Measurements from ENCODE around the gene PHKA2. TPM values are rescaled to one million over a fixed set of nuclear protein-coding genes. Genes with fewer than 3 reads are reported as not detected.

PHKA2 gene
- total RNA-seq, 2 donors from 2014 or later: 29.4 to 33.2 TPM

- Mint-ChIP-seq H3K27ac (no peak overlapping the region), H3K4me1 (peaks cover 18% of the 10 kb centered on the region)
These were observed 94.4 kb downstream of the PHKA2 start for GRCh38 chrX:18889346-18890048.

DNA sequence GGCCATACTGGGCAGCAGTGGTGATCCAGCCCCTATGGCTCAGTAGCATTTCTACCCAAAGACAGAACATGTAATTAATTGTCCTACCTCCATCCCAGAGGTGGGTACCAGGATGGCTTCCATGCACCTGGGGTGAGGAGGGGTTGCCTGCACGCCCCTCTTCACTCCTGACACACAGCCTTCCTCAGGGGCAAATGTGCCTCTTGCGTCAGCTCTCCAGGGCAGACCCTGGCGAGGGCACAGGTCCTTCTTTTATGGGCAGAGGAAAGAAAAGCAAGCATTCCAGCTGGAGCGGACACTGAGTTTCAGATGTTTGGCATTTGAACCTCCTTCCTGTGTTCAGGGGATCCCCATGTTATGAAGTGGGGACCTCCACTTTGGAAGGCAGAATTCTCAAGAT, 95.6 kb downstream of the PHKA2 start:
- no peaks in the 10 kb centered on the region for H3K27me3 Mint-ChIP-seq

More at GRCh38 chrX:18889346-18890048, 94.4 kb downstream of the PHKA2 start:
- no peak for ATAC-seq
- Mint-ChIP-seq H3K27me3 (no peaks in the 10 kb centered on the region), H3K36me3 (ENCODE audit: low read depth) (no peaks in the 10 kb centered on the region), H3K4me3 (no peak overlapping the region)
- H3K9me3 ChIP-seq (ENCODE audit: control insufficient read depth, low read length, poor library complexity, severe bottlenecking): no peaks in the 10 kb centered on the region
- no peak for DNase-seq

DNA sequence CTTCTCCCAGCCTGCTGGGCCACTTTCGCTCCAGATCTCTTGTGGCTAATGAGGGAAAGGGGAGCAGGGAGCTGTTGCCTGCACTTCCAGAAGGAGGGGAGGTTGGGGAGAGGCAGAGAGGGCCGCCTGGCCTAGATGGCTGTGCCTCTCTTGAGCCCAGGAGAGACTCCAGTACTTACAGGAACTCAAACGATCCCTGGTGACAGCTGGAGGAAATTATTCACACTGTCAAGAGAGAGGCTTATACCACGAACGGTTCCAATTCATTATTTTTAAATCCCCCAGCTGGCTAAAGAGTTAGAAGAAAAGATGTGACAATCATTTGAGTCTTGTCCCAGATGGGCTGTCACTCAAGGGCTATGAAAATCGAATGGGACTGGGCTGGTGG, 96.1 kb downstream of the PHKA2 start:
- no peaks in the 10 kb centered on the region for H3K27me3 Mint-ChIP-seq
- DNase-seq (no peak), ATAC-seq (no peak)
- H3K4me3 Mint-ChIP-seq: no peak overlapping the region
- H3K9me3 ChIP-seq (ENCODE audit: control insufficient read depth, low read length, poor library complexity, severe bottlenecking): no peaks in the 10 kb centered on the region
- H3K4me1 Mint-ChIP-seq: peaks cover 20% of the 10 kb centered on the region
- no peaks in the 10 kb centered on the region for H3K36me3 Mint-ChIP-seq (ENCODE audit: low read depth)
- peak overlapping the region; percentile 94 for H3K27ac Mint-ChIP-seq

More for the DNA sequence above, 95.6 kb downstream of the PHKA2 start:
- Mint-ChIP-seq H3K27ac (no peak overlapping the region), H3K4me3 (no peak overlapping the region), H3K36me3 (ENCODE audit: low read depth) (no peaks in the 10 kb centered on the region), H3K4me1 (peaks cover 20% of the 10 kb centered on the region)
- ATAC-seq (no peak), DNase-seq (no peak)
- no peaks in the 10 kb centered on the region for H3K9me3 ChIP-seq (ENCODE audit: control insufficient read depth, low read length, poor library complexity, severe bottlenecking)

- Mint-ChIP-seq H3K27me3 (no peaks in the 10 kb centered on the region), H3K36me3 (ENCODE audit: low read depth) (no peaks in the 10 kb centered on the region), H3K4me3 (peak overlapping the region; percentile 94), H3K27ac (peak overlapping the region; percentile 94), H3K4me1 (peaks cover 20% of the 10 kb centered on the region)
- DNase-seq: no peak
- ATAC-seq: no peak
- no peaks in the 10 kb centered on the region for H3K9me3 ChIP-seq (ENCODE audit: control insufficient read depth, low read length, poor library complexity, severe bottlenecking)
These were observed 96.6 kb downstream of the PHKA2 start for GRCh38 chrX:18887177-18887824.

- no peaks in the 10 kb centered on the region for H3K9me3 ChIP-seq (ENCODE audit: control insufficient read depth, low read length, poor library complexity, severe bottlenecking)
- DNase-seq: peak; percentile 12 to 17 (median 14)
- H3K4me1 Mint-ChIP-seq: peaks cover 20% of the 10 kb centered on the region
- H3K36me3 Mint-ChIP-seq (ENCODE audit: low read depth): no peaks in the 10 kb centered on the region
- H3K27ac Mint-ChIP-seq: peak overlapping the region; percentile 94
- peak overlapping the region; percentile 94 for H3K4me3 Mint-ChIP-seq
- H3K27me3 Mint-ChIP-seq: no peaks in the 10 kb centered on the region
- peak; percentile 81 for ATAC-seq
These were observed 97.4 kb downstream of the PHKA2 start for GRCh38 chrX:18886344-18887161.

DNA sequence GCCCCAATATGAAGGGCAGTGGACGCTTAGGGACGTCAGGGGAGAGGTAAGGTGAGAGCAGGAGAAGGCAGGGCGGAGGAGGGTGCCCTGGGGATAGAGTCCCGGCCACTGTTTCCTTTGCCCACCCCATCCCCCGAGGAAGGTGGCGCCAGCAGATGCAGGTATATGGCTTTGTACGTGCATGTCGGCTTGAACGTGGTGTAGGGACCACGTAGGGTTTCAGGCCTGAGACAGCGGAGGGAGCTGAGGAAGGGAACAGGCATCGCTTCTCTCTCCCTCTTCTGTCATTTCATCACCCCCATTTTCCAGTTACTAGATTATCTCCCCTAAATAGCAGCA, 97.9 kb downstream of the PHKA2 start:
- peaks cover 20% of the 10 kb centered on the region for H3K4me1 Mint-ChIP-seq
- H3K27ac Mint-ChIP-seq: peak overlapping the region; percentile 94
- no peaks in the 10 kb centered on the region for H3K9me3 ChIP-seq (ENCODE audit: control insufficient read depth, low read length, poor library complexity, severe bottlenecking)
- no peaks in the 10 kb centered on the region for H3K36me3 Mint-ChIP-seq (ENCODE audit: low read depth)
- peak overlapping the region; percentile 94 for H3K4me3 Mint-ChIP-seq
- no peaks in the 10 kb centered on the region for H3K27me3 Mint-ChIP-seq
- DNase-seq (no peak), ATAC-seq (peak; percentile 51)

GRCh38 chrX:18885328-18886004, 98.4 kb downstream of the PHKA2 start:
- Mint-ChIP-seq H3K4me1 (peaks cover 20% of the 10 kb centered on the region), H3K27me3 (no peaks in the 10 kb centered on the region), H3K27ac (peak overlapping the region; percentile 94), H3K36me3 (ENCODE audit: low read depth) (no peaks in the 10 kb centered on the region), H3K4me3 (peak overlapping the region; percentile 94)
- no peaks in the 10 kb centered on the region for H3K9me3 ChIP-seq (ENCODE audit: control insufficient read depth, low read length, poor library complexity, severe bottlenecking)
- DNase-seq: no peak
- peak; percentile 21 for ATAC-seq

- ATAC-seq: no peak
- H3K4me3 Mint-ChIP-seq: no peak overlapping the region
These were observed 99.0 kb downstream of the PHKA2 start for GRCh38 chrX:18884916-18885315.

GRCh38 chrX:18883961-18884765, 99.8 kb downstream of the PHKA2 start:
- H3K9me3 ChIP-seq (ENCODE audit: control insufficient read depth, low read length, poor library complexity, severe bottlenecking): no peaks in the 10 kb centered on the region
- Mint-ChIP-seq H3K4me3 (no peak overlapping the region), H3K27me3 (no peaks in the 10 kb centered on the region), H3K27ac (no peak overlapping the region), H3K36me3 (ENCODE audit: low read depth) (no peaks in the 10 kb centered on the region), H3K4me1 (peaks cover 20% of the 10 kb centered on the region)
- DNase-seq (no peak), ATAC-seq (no peak)

More at GRCh38 chrX:18884916-18885315, 99.0 kb downstream of the PHKA2 start:
- Mint-ChIP-seq H3K27me3 (no peaks in the 10 kb centered on the region), H3K27ac (peak overlapping the region; percentile 94), H3K4me1 (peaks cover 20% of the 10 kb centered on the region), H3K36me3 (ENCODE audit: low read depth) (no peaks in the 10 kb centered on the region)
- no peak for DNase-seq
- H3K9me3 ChIP-seq (ENCODE audit: control insufficient read depth, low read length, poor library complexity, severe bottlenecking): no peaks in the 10 kb centered on the region

DNA sequence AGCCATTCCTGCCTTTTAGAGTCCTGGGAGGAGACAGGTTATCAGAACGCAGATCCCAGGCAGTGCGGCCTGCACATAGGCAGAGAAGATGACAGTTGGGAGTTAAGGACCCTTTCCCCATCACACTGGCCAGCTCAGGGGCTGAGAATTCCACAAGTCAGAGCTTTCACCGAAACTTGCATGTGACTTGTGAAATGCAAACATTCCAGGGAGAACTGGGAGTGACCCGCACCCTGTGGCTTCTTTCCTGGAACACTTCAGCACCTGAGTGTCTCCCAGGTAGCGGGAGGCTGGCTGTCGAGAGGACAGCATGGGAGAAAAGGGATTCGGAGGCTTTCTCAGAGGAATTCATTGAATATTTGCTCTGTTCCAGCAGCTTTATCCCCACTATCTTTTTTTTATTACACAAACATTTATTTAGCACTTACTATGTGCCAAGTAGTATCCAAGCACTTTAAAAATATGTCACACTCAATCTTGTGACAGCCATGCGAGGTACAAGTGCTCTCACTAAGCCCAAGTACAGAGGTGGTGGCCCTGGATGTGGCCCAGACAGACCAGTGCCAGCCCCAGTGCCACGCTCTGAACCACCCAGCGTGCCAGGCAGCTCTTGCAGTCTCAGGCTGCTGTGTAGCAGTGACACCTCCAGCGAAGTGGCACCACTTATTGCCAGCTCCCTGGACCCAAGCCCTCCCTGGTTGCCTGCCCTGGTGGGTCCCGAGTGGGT, 100.5 kb downstream of the PHKA2 start:
- H3K4me1 Mint-ChIP-seq: peaks cover 20% of the 10 kb centered on the region
- H3K9me3 ChIP-seq (ENCODE audit: control insufficient read depth, low read length, poor library complexity, severe bottlenecking): no peaks in the 10 kb centered on the region
- H3K36me3 Mint-ChIP-seq (ENCODE audit: low read depth): no peaks in the 10 kb centered on the region
- no peaks in the 10 kb centered on the region for H3K27me3 Mint-ChIP-seq
- H3K4me3 Mint-ChIP-seq: no peak overlapping the region
- ATAC-seq: no peak
- DNase-seq: no peak
- H3K27ac Mint-ChIP-seq: no peak overlapping the region

DNA sequence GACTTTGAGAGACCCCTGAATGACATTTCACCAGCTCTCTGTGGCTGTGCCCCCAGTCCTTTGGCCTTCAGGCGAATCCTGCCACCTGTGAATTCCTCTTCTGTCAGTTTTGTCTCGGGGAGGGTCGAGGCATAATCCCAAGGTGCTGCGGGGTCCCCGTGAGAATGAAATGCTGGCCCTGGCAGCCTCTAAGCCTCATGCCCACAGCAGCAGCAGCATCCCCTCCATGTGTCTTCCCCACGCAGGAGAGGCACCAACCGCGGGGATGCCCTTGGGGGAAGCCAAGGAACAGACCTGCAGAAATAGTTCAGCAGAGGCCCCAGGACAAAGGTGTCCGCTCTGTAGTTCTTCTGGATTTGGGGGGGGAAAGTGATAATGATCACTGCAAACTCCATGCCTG, 104.8 kb downstream of the PHKA2 start:
- Mint-ChIP-seq H3K27ac (no peak overlapping the region), H3K36me3 (ENCODE audit: low read depth) (no peaks in the 10 kb centered on the region), H3K4me3 (no peak overlapping the region)

DNA sequence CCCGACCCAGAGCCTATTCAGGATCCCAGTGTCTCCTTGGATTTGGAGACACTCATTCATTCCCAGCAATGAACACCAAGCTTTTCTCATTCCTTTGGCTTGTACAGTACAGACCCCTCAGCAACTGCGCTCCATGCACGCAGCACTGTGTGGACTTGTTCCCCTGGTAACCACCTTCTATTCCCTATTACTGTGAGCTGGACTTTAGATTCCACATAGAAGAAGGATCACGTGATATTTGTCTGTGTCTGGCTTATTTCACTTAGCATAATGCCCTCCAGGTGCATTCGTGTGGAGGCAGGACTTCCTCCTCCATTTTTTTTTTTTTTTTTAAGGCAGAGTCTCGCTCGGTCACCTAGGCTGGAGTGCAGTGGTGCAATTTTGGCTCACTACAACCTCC, 106.4 kb downstream of the PHKA2 start:
- Mint-ChIP-seq H3K36me3 (ENCODE audit: low read depth) (no peaks in the 10 kb centered on the region), H3K4me1 (no peaks in the 10 kb centered on the region), H3K27ac (no peak overlapping the region), H3K4me3 (no peak overlapping the region), H3K27me3 (peaks cover 6% of the 10 kb centered on the region)
- no peak for ATAC-seq
- H3K9me3 ChIP-seq (ENCODE audit: control insufficient read depth, low read length, poor library complexity, severe bottlenecking): no peaks in the 10 kb centered on the region
- no peak for DNase-seq

More for the DNA sequence above, 104.8 kb downstream of the PHKA2 start:
- ATAC-seq (no peak), DNase-seq (no peak)
- H3K27me3 Mint-ChIP-seq: peaks cover 6% of the 10 kb centered on the region
- H3K9me3 ChIP-seq (ENCODE audit: control insufficient read depth, low read length, poor library complexity, severe bottlenecking): no peaks in the 10 kb centered on the region
- H3K4me1 Mint-ChIP-seq: no peaks in the 10 kb centered on the region
